Epithelial cell of proximal tubule (primary cell): ENCODE results near the gene KIAA1210. TPM values are rescaled to one million over a fixed set of nuclear protein-coding genes. Genes with fewer than 3 reads are reported as not detected.

Experiments used
- DNase-seq: peaks from one replicate; pipeline ENCODE4 v3.0.0-alpha.2; 2011; ENCODE audit warnings: low read depth
- H3K4me3 ChIP-seq: 2 replicates; pipeline ENCODE4 v1.5.1; 2011; ENCODE audit warnings: low read depth, mild to moderate bottlenecking, low read length
- total RNA-seq: library from RNA; depleted of rRNA; stranded (reverse); fragments of >200 nt; gene quantifications from 2 replicates; pipeline ENCODE4 v1.2.3, GENCODE V29; 2015
- TF ChIP-seq, protein P1 (sequence below): conservative IDR thresholded peaks from 2 replicates; pipeline ENCODE4 v1.5.1; 2012; ENCODE audit warnings: low read depth, mild to moderate bottlenecking, low read length

The KIAA1210 gene
- total RNA-seq, 1 donor from 2014 or later: not detected

- no peak for DNase-seq
- TF ChIP-seq, protein P1, sequence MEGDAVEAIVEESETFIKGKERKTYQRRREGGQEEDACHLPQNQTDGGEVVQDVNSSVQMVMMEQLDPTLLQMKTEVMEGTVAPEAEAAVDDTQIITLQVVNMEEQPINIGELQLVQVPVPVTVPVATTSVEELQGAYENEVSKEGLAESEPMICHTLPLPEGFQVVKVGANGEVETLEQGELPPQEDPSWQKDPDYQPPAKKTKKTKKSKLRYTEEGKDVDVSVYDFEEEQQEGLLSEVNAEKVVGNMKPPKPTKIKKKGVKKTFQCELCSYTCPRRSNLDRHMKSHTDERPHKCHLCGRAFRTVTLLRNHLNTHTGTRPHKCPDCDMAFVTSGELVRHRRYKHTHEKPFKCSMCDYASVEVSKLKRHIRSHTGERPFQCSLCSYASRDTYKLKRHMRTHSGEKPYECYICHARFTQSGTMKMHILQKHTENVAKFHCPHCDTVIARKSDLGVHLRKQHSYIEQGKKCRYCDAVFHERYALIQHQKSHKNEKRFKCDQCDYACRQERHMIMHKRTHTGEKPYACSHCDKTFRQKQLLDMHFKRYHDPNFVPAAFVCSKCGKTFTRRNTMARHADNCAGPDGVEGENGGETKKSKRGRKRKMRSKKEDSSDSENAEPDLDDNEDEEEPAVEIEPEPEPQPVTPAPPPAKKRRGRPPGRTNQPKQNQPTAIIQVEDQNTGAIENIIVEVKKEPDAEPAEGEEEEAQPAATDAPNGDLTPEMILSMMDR: no peak
- no peak overlapping the region for H3K4me3 ChIP-seq
Measured at GRCh38 chrX:119094819-119095218, 32.8 kb downstream of the KIAA1210 start.

- DNase-seq: no peak
- TF ChIP-seq, protein P1: no peak
- H3K4me3 ChIP-seq: no peak overlapping the region
Measured at GRCh38 chrX:119093991-119094735, 33.4 kb downstream of the KIAA1210 start.

- no peak overlapping the region for H3K4me3 ChIP-seq
- DNase-seq: no peak
- TF ChIP-seq, protein P1: no peak
Measured at GRCh38 chrX:119090627-119091026, 37.0 kb downstream of the KIAA1210 start.

- DNase-seq: no peak
- H3K4me3 ChIP-seq: no peak overlapping the region
- TF ChIP-seq, protein P1: no peak
Measured at GRCh38 chrX:119089619-119090018, 38.0 kb downstream of the KIAA1210 start.

DNA sequence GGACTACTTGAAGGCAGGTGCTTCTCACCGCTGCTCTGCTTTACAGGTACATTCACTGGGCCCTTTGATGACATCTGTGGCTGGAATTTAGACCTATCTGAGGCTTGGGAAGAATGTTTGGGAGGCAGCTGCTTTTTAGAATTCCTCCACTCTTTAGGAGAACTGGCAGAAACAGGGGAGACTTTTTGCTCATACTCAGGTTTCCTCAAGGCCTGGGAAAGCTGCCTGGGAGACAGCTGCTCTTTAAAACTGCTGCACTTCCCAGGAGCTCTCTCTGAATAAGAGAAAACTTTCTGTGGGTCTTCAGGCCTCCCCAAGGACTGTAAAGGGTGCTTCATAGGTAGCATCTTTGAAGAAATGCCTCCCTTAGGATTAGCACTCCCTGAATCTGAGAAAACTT lies 40.5 kb downstream of the KIAA1210 start:
- no peak for DNase-seq
- no peak overlapping the region for H3K4me3 ChIP-seq
- TF ChIP-seq, protein P1: no peak

DNA sequence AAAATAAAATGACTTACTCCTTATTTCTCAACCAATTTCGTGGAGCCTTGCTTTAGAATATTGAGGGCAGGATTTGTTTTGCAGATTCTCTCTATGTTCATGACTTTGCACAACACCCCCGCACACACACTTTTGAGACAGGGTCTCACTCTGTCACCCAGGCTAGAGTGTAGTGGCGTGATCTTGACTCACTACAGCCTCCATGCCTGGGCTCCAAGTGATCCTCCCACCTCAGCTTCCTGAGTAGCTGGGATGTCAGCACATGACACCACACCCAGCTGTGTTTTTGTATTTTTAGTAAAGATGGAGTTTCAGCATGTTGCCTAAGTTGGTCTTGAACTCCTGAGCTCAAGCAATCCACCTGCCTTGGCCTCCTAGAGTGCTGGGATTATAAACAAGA lies 42.8 kb downstream of the KIAA1210 start:
- H3K4me3 ChIP-seq: no peak overlapping the region
- TF ChIP-seq, protein P1: no peak

GRCh38 chrX:119082278-119082677 lies 45.3 kb downstream of the KIAA1210 start:
- DNase-seq: no peak
- no peak overlapping the region for H3K4me3 ChIP-seq
- TF ChIP-seq, protein P1: no peak

More for the DNA sequence above, 42.8 kb downstream of the KIAA1210 start:
- DNase-seq: no peak
